Astrocyte (in vitro differentiated cells and primary cell): Measurements from ENCODE around the gene JMJD1C.

Experiments used
- CTCF ChIP-seq: IDR thresholded peaks from 2 replicates; pipeline ENCODE4 v1.5.1; 2011; ENCODE audit warnings: low read depth, mild to moderate bottlenecking, inconsistent platforms, low read length, moderate library complexity; ENCODE audit not compliant: insufficient read depth
- EZH2 ChIP-seq: IDR thresholded peaks from 2 replicates; pipeline ENCODE4 v1.6.1; 2012; ENCODE audit warnings: mild to moderate bottlenecking, low read length, inconsistent platforms; ENCODE audit not compliant: insufficient read depth

GRCh38 chr10:63175534-63175933 is 290.2 kb downstream of the JMJD1C start:
- no peak for TF ChIP-seq CTCF
- no peak for TF ChIP-seq EZH2
